OCI-LY3 (cell line): ENCODE measurements around the gene SLC35F3.

Experiments used
- CTCF ChIP-seq: fragments of 200-600, 300-600 bp; sonication (generic); IDR thresholded peaks from 2 replicates; pipeline ENCODE4 v1.5.1; 2014; ENCODE audit warnings: antibody characterized with exemption, low read length, low read depth
- EZH2phosphoT487 ChIP-seq: fragments of 200-600 bp; shearing (Covaris generic); IDR thresholded peaks from 2 replicates; pipeline ENCODE4 v1.6.1; 2018; ENCODE audit warnings: antibody characterized with exemption, mixed run types, low read depth

DNA sequence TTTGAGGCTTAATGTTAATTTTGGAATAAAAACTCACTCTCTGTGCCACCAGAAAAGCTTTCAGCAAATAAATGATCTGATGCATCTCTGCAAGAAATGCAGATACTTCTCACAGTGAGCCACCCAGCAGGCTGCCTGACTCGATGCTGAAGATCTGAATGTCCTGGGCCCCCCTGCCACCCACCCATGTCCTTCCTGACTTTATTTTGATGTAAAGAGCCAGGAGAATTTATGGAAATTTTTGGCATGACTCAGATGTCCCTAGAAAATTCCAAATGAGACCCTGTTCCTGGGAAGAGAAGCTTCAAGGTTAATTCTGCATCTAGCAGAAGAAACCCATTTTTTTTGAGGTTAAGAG is 406.0 kb downstream of the SLC35F3 start:
- no peak for TF ChIP-seq CTCF
- no peak for TF ChIP-seq EZH2phosphoT487
